ENCODE measurements around the gene SDSL. TPM values are rescaled to one million over a fixed set of nuclear protein-coding genes. Genes with fewer than 3 reads are reported as not detected.

SDSL gene, protein sequence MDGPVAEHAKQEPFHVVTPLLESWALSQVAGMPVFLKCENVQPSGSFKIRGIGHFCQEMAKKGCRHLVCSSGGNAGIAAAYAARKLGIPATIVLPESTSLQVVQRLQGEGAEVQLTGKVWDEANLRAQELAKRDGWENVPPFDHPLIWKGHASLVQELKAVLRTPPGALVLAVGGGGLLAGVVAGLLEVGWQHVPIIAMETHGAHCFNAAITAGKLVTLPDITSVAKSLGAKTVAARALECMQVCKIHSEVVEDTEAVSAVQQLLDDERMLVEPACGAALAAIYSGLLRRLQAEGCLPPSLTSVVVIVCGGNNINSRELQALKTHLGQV
- total RNA-seq, result 7.5 and 9.2 TPM in 2 replicates

DNA sequence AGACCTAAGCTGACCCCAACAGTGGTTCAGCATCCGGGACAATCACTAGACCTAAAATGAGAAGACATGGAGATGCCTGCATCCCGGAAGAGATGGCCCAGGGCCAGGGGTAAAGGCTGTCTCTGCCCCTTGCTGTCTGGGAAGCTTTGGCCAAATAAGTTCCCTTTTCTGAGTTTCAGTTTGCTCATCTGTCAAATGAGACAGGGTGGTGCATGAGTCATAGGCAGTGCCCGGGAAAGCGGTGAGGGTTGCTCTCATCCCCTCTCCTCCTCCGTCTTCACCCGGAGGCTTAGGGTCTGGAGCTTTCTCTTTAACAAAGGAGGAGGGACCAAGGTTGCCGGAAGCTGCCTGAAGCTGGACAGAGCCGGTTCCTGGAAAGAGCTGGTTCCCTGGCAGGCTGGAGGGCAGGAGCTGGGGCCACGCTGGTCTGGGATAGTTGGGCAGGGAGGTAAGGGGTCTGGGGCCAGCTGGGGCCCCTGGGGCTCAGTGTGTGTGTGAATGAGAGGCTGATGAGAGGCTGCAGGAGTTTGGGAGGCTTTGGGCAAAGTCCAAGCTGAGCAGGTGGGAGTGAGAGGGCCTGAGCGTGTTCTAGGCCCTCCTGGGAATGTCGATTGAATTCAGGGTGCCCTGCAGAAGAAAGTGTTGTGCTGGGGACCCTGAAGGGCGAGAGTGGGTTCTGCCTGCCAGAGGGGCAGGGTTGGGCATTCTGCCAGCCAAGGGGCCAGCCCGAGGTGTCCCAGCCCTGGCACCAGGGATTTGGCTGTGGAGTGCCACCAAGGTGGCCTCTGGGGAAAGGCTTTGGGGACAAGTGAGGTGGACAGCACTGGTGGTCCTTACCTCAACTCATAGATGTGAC is at the start of gene SDSL:
Gene SDSL, plus strand, starts transcription at position 351 of the 856 bp plus-strand sequence. CDS start 5,603 bp downstream, outside the sequence.

DNA sequence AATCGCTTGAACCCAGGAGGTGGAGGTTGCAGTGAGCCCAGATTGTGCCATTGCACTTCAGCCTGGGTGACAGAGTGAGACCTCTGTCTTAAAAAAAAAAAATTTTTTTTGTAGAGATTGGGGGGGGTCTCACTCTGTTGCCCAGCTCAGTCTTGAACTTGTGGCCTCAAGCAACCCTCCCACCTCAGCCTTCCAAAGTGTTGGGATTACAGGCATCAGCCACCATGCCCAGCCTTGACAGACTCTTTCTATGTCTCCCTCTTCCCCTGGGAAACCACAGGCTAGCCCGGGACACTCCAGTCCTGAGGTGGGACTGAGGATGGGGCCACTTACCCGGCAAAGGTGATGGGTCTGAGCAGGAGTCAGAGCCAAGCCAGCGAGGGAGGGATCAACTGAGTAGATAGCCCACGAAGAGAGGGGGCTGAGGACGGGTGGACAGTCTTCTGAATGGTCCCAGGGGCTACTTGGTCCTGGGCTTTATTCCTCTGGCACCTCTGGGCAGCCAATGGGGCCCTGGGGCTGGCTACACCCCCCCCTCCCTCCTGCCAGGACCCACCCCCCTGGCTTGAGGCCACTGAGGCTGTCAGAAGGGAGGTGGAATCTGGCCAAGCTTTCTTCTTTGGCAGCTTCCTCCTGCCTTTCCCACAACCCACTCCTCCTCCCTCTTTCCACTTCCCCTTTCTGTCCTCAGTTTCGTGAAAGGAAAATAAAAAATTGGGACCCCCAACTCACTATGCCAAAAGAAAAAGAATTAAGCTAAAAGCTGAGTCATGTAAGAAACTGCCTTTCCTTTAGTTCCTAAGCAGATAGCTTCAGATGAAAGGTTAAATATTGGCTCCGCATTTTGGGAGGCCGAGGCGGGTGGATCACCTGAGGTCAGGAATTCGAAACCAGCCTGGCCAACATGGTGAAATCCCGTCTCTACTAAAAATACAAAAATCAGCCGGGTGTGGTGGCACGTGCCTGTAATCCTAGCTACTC is 18.5 kb upstream of the SDSL start, which contains the start of gene SDS:
Gene SDS, minus strand, starts transcription at position 453 of the 981 bp plus-strand sequence. CDS start 4,179 bp downstream, outside the sequence.

DNA sequence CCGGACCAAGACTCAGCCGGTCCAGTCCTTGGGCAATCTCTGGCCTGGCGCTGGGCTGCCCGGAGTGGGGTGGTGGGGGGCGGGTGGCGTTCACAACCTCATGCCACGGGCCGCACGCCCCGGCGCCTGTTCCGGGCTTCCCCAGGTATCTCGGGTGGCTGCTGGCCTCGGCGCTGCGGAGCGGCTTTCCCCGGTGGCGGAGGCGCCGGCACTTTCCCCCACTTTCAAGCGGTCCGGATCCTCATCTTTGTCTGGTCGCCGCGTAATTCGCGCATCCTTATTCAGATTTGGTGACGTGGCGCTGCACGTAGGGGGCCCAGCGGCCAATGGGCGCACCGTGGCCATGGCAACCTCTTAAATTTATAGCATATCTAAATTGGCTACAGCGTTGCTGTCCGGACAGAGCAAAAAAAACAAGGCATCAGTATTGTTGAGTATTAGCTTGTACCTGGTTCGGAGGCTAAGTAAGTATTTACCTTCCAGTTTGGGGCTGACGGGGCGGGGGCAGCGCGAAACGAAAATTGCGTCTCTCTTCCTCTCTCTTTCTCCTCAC is 49.5 kb downstream of the SDSL start, which contains the start of gene LHX5:
Gene LHX5, minus strand, starts transcription at position 253 of the 553 bp plus-strand sequence. CDS start 373 bp downstream, outside the sequence.

Other genes starting within 250 kb of the SDSL start
- 23.8 and 32.0 TPM in 2 replicates for gene DDX54, start 236.9 kb upstream of the SDSL start, total RNA-seq
- 13.7 and 18.5 TPM in 2 replicates for gene RITA1, start 236.7 kb upstream of the SDSL start, total RNA-seq
- gene TPCN1, start 200.9 kb upstream of the SDSL start, total RNA-seq, result 27.9 and 40.6 TPM in 2 replicates
- gene SLC8B1, start 87.3 kb upstream of the SDSL start, total RNA-seq, result 11.6 and 12.6 TPM in 2 replicates
- 74.8 and 83.7 TPM in 2 replicates for gene PLBD2, start 63.8 kb upstream of the SDSL start, total RNA-seq
- gene SDS, start 18.5 kb upstream of the SDSL start, total RNA-seq, result not detected in 2 replicates
- gene LHX5, start 49.5 kb downstream of the SDSL start, total RNA-seq, result not detected in 2 replicates

Data from smooth muscle cell of the umbilical artery (primary cell).